ENCODE measurements around the gene HINT1. TPM values are rescaled to one million over a fixed set of nuclear protein-coding genes. Genes with fewer than 3 reads are reported as not detected.
"Not testable (repeated sequence)": the region's sequence is repeated elsewhere in the genome, so short reads cannot be mapped to it uniquely, and the experiment has no call there.

The HINT1 gene
- total RNA-seq, 1 donor from 2014 or later: 194 TPM

- H3K27me3 Mint-ChIP-seq (ENCODE audit: unreplicated experiment): no peaks in the 10 kb centered on the region
- no peak overlapping the region for H3K27ac Mint-ChIP-seq (ENCODE audit: unreplicated experiment)
- DNase-seq (ENCODE audit: extremely low spot score, unreplicated experiment): no peak
- H3K4me1 Mint-ChIP-seq (ENCODE audit: unreplicated experiment): no peaks in the 10 kb centered on the region
- no peak for TF ChIP-seq CTCF (IDR thresholded peaks at IDR 0.05)
- H3K36me3 Mint-ChIP-seq (ENCODE audit: unreplicated experiment): no peaks in the 10 kb centered on the region
- H3K4me3 Mint-ChIP-seq (ENCODE audit: unreplicated experiment): no peak overlapping the region
- H3K9me3 Mint-ChIP-seq (ENCODE audit: unreplicated experiment): no peaks in the 10 kb centered on the region
These were observed 35.5 kb upstream of the HINT1 start for GRCh38 chr5:131200560-131200959.

- no peaks in the 10 kb centered on the region for H3K27me3 Mint-ChIP-seq (ENCODE audit: unreplicated experiment)
- H3K4me3 Mint-ChIP-seq (ENCODE audit: unreplicated experiment): no peak overlapping the region
- TF ChIP-seq CTCF (IDR thresholded peaks at IDR 0.05): no peak
- no peaks in the 10 kb centered on the region for H3K9me3 Mint-ChIP-seq (ENCODE audit: unreplicated experiment)
- H3K4me1 Mint-ChIP-seq (ENCODE audit: unreplicated experiment): no peaks in the 10 kb centered on the region
- no peak for DNase-seq (ENCODE audit: extremely low spot score, unreplicated experiment)
- H3K27ac Mint-ChIP-seq (ENCODE audit: unreplicated experiment): no peak overlapping the region
- no peaks in the 10 kb centered on the region for H3K36me3 Mint-ChIP-seq (ENCODE audit: unreplicated experiment)
These were observed 33.6 kb upstream of the HINT1 start for GRCh38 chr5:131198625-131199024.

- Mint-ChIP-seq H3K4me3 (ENCODE audit: unreplicated experiment) (no peak overlapping the region), H3K36me3 (ENCODE audit: unreplicated experiment) (no peaks in the 10 kb centered on the region)
- no peak for DNase-seq (ENCODE audit: extremely low spot score, unreplicated experiment)
These were observed 31.3 kb upstream of the HINT1 start for GRCh38 chr5:131196331-131196730.

DNA sequence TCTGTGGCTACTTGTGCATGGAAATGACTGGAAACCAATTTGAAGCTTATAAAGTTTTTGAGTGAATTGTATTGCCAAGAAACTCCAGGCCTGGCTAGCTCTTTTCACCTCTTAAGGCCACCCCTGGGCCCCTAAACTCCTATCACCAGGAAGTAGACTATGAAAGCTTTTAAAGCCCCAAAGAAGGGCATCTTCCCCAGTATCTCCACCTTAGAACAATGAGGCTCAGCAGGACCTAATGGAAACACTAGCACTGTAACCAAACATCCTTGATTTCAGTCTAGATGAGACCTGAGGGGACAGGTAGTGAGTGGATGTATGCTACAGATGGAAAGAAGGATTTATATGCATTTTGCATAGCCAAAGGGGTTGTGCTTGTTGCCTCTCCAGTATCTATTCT lies 30.6 kb upstream of the HINT1 start:
- Mint-ChIP-seq H3K27ac (ENCODE audit: unreplicated experiment) (no peak overlapping the region), H3K9me3 (ENCODE audit: unreplicated experiment) (no peaks in the 10 kb centered on the region), H3K4me1 (ENCODE audit: unreplicated experiment) (no peaks in the 10 kb centered on the region)

More at GRCh38 chr5:131196331-131196730, 31.3 kb upstream of the HINT1 start:
- Mint-ChIP-seq H3K9me3 (ENCODE audit: unreplicated experiment) (no peaks in the 10 kb centered on the region), H3K27me3 (ENCODE audit: unreplicated experiment) (no peaks in the 10 kb centered on the region), H3K4me1 (ENCODE audit: unreplicated experiment) (no peaks in the 10 kb centered on the region), H3K27ac (ENCODE audit: unreplicated experiment) (no peak overlapping the region)
- TF ChIP-seq CTCF (IDR thresholded peaks at IDR 0.05): no peak

DNA sequence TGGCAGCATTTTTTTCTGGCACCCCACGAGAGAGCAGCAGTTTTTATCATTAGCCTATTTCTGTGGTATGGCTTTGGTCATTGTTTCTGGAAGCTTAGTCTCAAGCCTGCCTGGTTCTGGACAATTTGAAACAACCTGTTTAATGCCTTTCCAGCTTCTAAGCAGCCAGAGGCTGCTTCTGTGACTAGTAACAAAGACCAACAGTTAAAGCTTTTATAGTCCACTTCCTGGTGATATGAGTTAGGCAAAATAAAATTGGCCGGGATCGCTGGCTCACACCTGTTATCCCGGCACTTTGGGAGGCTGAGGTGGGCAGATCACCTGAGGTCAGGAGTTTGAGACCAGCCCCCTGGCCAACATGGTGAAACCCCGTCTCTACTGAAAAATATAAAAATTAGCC lies 29.7 kb upstream of the HINT1 start:
- no peaks in the 10 kb centered on the region for H3K4me1 Mint-ChIP-seq (ENCODE audit: unreplicated experiment)

More for the DNA sequence above, 30.6 kb upstream of the HINT1 start:
- no peak for TF ChIP-seq CTCF (IDR thresholded peaks at IDR 0.05)
- no peak for DNase-seq (ENCODE audit: extremely low spot score, unreplicated experiment)
- no peaks in the 10 kb centered on the region for H3K27me3 Mint-ChIP-seq (ENCODE audit: unreplicated experiment)
- no peaks in the 10 kb centered on the region for H3K36me3 Mint-ChIP-seq (ENCODE audit: unreplicated experiment)
- H3K4me3 Mint-ChIP-seq (ENCODE audit: unreplicated experiment): no peak overlapping the region

DNA sequence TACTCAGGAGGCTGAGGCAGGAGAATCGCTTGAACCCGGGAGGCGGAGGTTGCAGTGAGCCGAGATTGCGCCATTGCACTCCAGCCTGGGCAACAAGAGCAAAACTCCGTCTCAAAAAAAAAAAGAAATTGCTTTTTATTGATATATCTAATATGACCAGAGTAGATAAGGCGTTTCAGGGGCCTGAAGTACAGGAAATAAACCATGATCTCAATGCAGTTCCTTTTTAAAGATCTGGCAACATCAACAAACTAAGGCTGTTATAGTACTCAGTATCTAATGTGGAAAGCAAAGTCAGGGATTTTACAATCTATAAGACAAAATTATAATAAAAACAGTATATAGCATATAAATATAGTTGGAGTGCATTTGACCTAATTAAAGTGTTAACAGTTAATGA lies 28.8 kb upstream of the HINT1 start:
- DNase-seq (ENCODE audit: extremely low spot score, unreplicated experiment); H3K4me3 Mint-ChIP-seq (ENCODE audit: unreplicated experiment); H3K4me1 Mint-ChIP-seq (ENCODE audit: unreplicated experiment); H3K9me3 Mint-ChIP-seq (ENCODE audit: unreplicated experiment); H3K36me3 Mint-ChIP-seq (ENCODE audit: unreplicated experiment); H3K27me3 Mint-ChIP-seq (ENCODE audit: unreplicated experiment); H3K27ac Mint-ChIP-seq (ENCODE audit: unreplicated experiment): not testable (repeated sequence)

More for the DNA sequence above, 29.7 kb upstream of the HINT1 start:
- no peak for TF ChIP-seq CTCF (IDR thresholded peaks at IDR 0.05)
- H3K27me3 Mint-ChIP-seq (ENCODE audit: unreplicated experiment): no peaks in the 10 kb centered on the region
- H3K9me3 Mint-ChIP-seq (ENCODE audit: unreplicated experiment): no peaks in the 10 kb centered on the region
- no peak overlapping the region for H3K4me3 Mint-ChIP-seq (ENCODE audit: unreplicated experiment)
- no peak overlapping the region for H3K27ac Mint-ChIP-seq (ENCODE audit: unreplicated experiment)
- no peaks in the 10 kb centered on the region for H3K36me3 Mint-ChIP-seq (ENCODE audit: unreplicated experiment)
- DNase-seq (ENCODE audit: extremely low spot score, unreplicated experiment): no peak

All from osteocyte (in vitro differentiated cells).